ENCODE data around the gene MC2R. TPM values are rescaled to one million over a fixed set of nuclear protein-coding genes. Genes with fewer than 3 reads are reported as not detected.
"Not testable (repeated sequence)": the region's sequence is repeated elsewhere in the genome, so short reads cannot be mapped to it uniquely, and the experiment has no call there.

The MC2R gene
- total RNA-seq, 1 experiment from 2014 or later: not detected

DNA sequence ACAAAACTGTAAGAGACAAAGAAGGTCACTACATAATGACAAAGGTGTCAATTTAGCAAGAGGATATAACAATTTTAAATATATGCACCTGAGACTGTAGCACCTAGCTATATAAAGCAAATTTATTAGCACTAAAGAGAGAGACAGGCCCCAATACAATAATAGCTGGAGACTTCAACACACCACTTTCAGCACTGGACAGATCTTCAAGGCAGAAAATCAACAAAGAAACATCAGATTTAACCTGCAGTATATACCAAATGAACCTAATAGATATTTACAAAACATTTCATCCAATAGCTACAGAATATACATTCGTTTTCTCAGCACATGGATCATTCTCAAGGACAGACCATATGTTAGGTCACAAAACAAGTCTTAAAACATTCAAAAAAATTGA is 14.7 kb downstream of the MC2R start:
- DNase-seq (ENCODE audit: low read depth): no peak
- in situ Hi-C loops (cut with HindIII; ENCODE audit: low pct_unique_long_range_greater_than_20kb, low sequenced_read_pairs): no loop called here

GRCh38 chr18:13895505-13896033 is 19.8 kb downstream of the MC2R start:
- in situ Hi-C loops (cut with HindIII; ENCODE audit: low pct_unique_long_range_greater_than_20kb, low sequenced_read_pairs): no loop called here
- no peak for DNase-seq (ENCODE audit: low read depth)

- no peak for DNase-seq (ENCODE audit: low read depth)
- in situ Hi-C loops (cut with HindIII; ENCODE audit: low pct_unique_long_range_greater_than_20kb, low sequenced_read_pairs): no loop called here
Measured at GRCh38 chr18:13894531-13894930, 20.8 kb downstream of the MC2R start.

- in situ Hi-C loops (cut with HindIII; ENCODE audit: low pct_unique_long_range_greater_than_20kb, low sequenced_read_pairs): no loop called here
- no peak for DNase-seq (ENCODE audit: low read depth)
Measured at GRCh38 chr18:13893418-13893760, 21.9 kb downstream of the MC2R start.

DNA sequence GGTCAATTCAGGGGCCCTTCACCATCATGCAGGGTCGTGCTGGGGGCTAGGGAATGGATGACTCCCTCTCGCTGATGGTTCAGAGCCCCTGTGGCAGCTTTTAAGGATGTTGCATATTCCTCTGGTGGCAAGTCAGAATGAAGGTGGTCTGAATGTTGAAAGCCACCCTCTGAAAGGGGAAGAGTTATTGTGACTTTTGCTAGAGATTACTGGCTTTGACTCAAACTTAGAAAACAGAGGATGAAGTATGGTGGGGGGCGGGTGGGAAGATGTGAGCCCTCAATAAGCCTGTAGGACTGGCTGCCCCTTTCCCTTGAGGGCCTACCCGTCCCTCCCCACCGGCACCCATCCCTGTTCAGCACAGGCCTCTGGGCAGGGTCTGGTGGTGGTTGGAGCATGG is 23.2 kb downstream of the MC2R start:
- in situ Hi-C loops (cut with HindIII; ENCODE audit: low pct_unique_long_range_greater_than_20kb, low sequenced_read_pairs): no loop called here
- no peak for DNase-seq (ENCODE audit: low read depth)

DNA sequence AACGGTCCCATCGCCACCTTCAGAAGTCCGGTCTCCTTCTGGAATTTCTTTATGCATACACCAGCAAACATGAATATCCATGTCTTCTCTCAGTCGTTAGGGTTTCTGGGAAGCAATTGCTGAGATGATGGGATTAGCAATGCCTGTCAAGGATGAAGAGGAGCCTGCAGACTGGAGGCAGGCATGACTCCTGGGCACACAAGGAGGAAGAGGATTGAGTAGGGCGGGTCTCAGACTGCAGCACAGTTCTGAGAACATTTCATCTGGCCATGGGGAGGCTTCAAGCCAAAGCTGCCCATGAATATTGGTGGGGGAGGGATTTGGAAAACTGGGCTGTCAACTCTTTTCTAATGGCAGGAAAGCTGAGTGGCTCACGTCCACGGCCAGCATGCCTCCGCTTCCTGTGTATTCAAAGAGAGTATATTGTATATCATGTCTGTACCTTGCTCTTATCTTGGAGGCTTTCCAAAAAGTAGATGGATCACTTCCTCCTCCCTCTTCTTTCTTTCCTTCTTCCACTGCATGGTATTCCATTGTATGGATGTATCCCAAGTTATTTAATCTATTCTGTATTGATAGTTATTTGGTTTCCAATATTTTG is 24.5 kb downstream of the MC2R start:
- DNase-seq (ENCODE audit: low read depth): no peak
- in situ Hi-C loops (cut with HindIII; ENCODE audit: low pct_unique_long_range_greater_than_20kb, low sequenced_read_pairs): no loop called here

DNA sequence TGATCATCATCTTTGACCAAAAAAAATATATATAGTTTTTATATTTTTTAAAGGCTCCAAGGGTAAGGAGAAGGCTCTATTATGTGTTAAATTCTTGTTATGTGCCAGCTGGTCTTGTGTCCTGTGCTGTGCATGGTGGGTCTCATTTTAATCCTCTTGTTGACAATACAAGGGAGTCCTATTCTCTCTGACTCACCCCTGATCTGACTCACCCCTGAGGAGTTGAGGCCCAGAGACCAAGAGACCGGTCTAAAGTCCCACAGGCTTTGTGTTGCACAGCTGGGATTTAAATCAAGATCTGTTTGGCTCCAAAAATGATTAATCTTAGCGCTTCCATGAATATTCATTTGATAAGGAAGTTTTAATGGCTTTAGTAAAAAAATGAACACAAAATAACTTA is 25.7 kb downstream of the MC2R start:
- in situ Hi-C loops (cut with HindIII; ENCODE audit: low pct_unique_long_range_greater_than_20kb, low sequenced_read_pairs): no loop called here
- DNase-seq (ENCODE audit: low read depth): no peak

DNA sequence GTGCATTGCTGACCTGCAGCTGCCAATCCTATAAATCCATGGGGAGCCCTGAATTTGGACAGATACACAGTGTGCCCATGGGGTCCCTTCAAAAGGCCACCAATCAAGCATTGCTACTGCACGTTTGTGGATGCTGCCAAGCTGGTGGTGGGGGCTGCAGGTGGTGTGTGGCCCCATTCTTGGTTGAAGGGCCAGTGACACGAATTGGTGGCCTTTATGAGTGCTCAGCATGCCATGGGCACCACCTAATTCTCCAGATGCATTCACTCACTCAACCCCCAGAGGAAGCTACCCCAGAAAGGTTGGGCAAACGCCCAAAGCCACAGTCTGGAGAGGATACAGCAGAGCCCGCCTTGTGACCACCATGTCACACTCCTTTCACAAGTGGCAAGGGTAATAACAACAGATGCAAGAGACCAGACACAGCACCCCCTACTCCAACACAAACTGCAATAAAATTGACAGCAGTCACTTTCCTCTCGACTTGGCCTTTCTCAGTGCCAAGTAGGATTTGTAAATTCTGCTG is 27.1 kb downstream of the MC2R start:
- in situ Hi-C loops (cut with HindIII; ENCODE audit: low pct_unique_long_range_greater_than_20kb, low sequenced_read_pairs): no loop called here
- no peak for DNase-seq (ENCODE audit: low read depth)

DNA sequence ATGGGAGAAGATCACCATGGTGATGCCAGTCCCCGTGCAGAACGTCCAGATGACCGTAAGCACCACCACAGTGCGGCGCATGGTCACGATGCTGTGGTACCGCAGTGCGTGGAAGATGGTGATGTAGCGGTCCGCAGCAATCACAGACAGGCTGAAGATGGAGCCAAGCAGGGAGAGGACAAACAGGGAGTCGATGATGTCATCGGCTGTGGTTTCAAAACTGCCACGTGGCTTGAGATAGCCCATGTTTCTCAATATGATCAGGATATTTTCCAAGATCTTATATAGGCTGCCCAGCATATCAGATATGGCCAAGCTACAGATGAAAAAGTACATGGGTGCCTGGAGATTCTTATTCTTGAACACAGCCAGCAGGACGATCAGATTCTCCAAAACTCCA is 30.3 kb downstream of the MC2R start:
- in situ Hi-C loops (cut with HindIII; ENCODE audit: low pct_unique_long_range_greater_than_20kb, low sequenced_read_pairs): no loop called here
- DNase-seq (ENCODE audit: low read depth): no peak

GRCh38 chr18:13879937-13880336 is 35.4 kb downstream of the MC2R start:
- in situ Hi-C loops (cut with HindIII; ENCODE audit: low pct_unique_long_range_greater_than_20kb, low sequenced_read_pairs): no loop called here
- DNase-seq (ENCODE audit: low read depth): no peak

DNA sequence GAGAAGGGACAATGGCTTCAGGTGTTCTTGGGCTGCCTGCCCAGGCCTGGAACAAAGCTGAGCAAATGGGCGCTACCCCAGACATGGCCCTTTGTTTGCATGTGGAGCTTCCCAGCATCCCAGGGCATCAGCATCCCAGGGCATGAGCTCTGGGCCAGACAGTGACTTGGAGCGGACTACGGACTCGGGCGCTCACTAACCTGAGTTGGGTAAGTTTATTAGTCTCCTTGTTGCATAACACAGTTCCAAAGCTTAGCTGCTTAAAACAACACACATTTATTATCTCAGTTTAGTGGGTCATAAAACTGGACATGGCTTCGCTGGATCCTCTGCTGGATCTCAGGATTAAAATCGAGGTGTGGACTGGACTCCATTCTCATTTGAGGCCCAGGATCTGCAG is 35.8 kb downstream of the MC2R start:
- DNase-seq (ENCODE audit: low read depth): no peak
- in situ Hi-C loops (cut with HindIII; ENCODE audit: low pct_unique_long_range_greater_than_20kb, low sequenced_read_pairs): no loop called here

GRCh38 chr18:13878857-13879256 is 36.5 kb downstream of the MC2R start:
- no peak for DNase-seq (ENCODE audit: low read depth)
- in situ Hi-C loops (cut with HindIII; ENCODE audit: low pct_unique_long_range_greater_than_20kb, low sequenced_read_pairs): no loop called here

GRCh38 chr18:13877157-13877556 is 38.2 kb downstream of the MC2R start:
- no peak for DNase-seq (ENCODE audit: low read depth)
- in situ Hi-C loops (cut with HindIII; ENCODE audit: low pct_unique_long_range_greater_than_20kb, low sequenced_read_pairs): no loop called here

DNA sequence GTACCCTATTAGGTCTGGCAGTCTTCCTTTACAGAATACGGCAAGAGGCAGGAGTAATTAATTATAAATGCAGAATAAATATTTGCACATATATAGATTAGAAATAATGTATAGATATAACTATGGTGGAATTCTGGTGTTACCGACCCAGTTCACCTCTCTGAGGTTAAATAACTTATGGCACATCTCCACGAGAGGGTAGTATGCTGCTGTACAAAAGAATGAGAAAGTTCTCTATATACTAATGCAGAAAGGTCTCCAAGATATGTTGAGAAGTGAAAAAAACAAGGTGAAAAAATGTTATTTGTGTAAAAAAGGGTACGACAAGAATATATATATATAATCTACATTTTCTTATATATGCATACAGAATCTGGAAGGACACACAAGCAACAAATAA is 40.8 kb downstream of the MC2R start:
- in situ Hi-C loops (cut with HindIII; ENCODE audit: low pct_unique_long_range_greater_than_20kb, low sequenced_read_pairs): no loop called here
- DNase-seq (ENCODE audit: low read depth): no peak

DNA sequence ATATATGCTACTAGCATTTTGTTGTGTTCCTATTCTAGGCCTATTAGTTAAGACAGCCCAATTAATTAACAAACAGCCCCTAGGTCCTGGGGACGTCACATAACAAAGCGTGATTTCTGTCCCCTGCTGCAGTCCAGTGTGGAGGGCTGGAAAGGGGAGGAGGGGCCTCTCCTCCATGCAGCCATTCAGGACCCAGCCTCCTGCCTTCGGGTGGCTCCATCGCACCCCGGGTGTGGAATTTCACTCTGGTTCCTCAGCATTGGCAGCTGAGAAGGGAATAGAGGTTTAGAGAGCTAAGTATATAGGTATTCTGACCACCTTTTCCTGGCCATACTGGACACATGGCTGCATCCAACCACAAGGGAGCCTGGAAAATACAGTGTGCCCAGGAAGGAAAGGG is 42.4 kb downstream of the MC2R start:
- DNase-seq (ENCODE audit: low read depth): no peak
- in situ Hi-C loops (cut with HindIII; ENCODE audit: low pct_unique_long_range_greater_than_20kb, low sequenced_read_pairs): no loop called here

GRCh38 chr18:13872373-13872772 is 43.0 kb downstream of the MC2R start:
- DNase-seq (ENCODE audit: low read depth): no peak
- in situ Hi-C loops (cut with HindIII; ENCODE audit: low pct_unique_long_range_greater_than_20kb, low sequenced_read_pairs): no loop called here

DNA sequence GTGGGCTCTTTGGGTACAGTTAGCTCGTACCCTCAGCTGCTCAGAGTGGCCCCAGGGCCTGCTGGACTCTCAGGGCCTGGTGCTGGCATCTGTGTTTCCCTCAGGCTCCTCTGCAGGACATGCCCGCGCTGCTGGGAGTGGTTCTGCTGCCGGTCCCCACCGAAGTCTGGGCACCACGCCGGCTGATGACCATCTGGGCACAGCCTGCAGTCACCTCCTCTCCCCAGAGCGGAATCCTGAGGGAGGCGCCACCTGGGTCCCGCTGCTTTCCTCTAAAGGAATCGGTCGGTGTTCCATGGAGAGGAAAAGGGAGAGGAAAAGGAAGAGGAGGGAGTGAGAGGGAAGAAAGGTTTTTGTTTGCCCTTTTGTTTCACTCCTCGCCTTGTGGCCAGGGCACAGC is 43.6 kb downstream of the MC2R start:
- in situ Hi-C loops (cut with HindIII; ENCODE audit: low pct_unique_long_range_greater_than_20kb, low sequenced_read_pairs): no loop called here
- DNase-seq (ENCODE audit: low read depth): no peak

DNA sequence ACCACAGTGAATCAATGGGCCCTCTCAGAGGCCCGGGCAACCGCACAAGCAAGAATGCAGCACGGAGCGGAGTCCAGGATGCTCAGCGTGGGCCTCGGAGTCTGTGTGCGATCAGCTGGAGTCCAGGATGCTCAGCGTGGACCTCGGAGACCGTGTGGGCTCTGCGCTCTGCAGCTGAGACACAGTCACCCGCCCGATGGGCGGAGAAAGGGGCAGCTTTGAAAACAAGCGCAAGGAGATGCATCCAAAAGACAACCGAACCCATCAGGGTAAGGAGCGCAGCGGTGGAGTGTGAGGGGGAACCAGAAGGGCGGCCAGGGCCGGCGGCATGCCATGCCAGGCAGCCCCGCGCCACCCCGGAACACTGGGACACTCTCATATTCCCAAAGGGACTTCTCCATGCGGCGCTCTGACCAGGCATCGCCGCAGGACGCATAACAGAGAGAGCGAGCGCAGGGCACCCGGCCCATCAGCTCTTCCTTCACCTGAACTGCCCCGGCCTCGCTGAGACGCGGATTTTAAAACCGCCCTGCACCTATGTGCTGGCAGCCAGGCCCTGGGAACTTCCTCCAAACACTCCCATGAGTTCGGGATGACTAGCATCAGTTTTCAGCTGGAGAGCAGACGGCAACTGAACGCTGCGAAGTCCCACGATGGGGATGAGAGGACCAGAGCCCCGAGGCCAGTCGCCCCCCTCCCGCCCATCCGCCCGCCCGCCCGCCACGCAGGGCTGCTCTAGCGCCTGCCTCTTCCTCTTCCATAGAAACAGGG is 46.6 kb downstream of the MC2R start:
- in situ Hi-C loops (cut with HindIII; ENCODE audit: low pct_unique_long_range_greater_than_20kb, low sequenced_read_pairs): no loop called here
- DNase-seq (ENCODE audit: low read depth): no peak

DNA sequence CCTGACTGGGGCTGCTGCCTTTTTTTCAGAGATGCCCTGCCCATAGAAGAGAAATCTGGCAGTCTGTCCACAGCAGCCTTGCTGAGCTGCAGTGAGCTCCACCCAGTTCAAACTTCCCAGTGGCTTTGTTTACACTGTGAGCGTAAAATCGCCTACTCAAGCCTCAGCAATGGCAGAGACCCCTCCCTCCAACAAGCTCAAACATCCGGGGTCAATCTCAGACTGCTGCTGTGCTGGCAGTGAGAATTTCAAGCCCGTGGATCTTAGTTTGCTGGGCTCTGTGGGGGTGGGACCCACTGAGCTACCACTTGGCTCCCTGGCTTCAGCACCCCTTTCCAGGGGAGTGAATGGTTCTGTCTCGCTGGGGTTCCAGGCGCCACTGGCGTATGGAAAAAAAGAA is 52.4 kb downstream of the MC2R start:
- in situ Hi-C loops (cut with HindIII; ENCODE audit: low pct_unique_long_range_greater_than_20kb, low sequenced_read_pairs); DNase-seq (ENCODE audit: low read depth): not testable (repeated sequence)

DNA sequence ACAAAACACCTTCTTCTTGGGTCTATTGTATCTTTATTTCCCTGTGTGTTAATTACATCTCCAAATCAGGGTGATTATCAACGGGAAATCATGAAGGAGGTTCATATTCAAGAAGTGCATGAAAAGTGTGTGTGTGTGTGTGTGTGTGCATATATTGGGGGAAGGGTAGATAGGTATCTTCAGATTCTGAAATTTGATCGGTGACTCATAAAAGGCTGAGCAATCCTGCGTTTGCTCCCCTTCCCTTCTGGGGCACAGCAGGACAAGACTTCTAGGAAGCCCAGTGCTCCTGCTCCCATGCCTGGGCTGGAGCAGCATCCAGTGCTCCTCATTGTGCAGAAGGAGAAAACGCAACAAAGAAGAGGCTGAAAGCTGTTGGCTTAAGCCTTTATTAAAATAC is 65.5 kb downstream of the MC2R start:
- in situ Hi-C loops (cut with HindIII; ENCODE audit: low pct_unique_long_range_greater_than_20kb, low sequenced_read_pairs): no loop called here
- DNase-seq (ENCODE audit: low read depth): no peak
